ENCODE results near the gene ZBTB16. TPM values are rescaled to one million over a fixed set of nuclear protein-coding genes. Genes with fewer than 3 reads are reported as not detected.

Gene ZBTB16
- total and polyA plus RNA-seq, 4 donors: 8.9 to 140 (median 34.5) TPM

DNA sequence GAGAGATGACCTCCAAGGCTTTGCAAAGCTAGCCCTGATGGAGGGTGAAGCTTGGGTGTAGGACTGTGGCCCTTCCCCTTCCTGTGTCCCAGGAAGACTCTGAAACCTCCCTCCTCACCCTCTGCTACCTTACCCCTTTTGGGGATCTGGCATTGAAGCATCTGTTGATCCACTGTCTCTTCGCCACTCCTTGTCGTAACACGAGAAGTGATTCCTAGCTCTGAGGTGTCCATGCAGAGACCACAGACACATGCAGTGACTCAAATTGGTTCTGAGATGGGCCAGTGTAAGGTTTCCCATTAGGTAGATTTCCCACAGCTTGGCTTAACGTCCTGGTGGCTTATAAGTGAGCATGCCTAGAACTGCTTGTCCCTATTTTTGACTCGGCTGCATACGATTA is 101.4 kb downstream of the ZBTB16 start:
- peaks cover 0 to 7% (median 4%) of the 10 kb centered on the region in 4 donors for H3K36me3 ChIP-seq (ENCODE audit: control insufficient read depth in 4 of 4, insufficient read depth in 3 of 4, low read depth in 1 of 4, low read length in 3 of 4)
- H3K4me1 ChIP-seq (ENCODE audit: control insufficient read depth in 4 of 4, insufficient read depth in 4 of 4, low read length in 3 of 4): peaks cover 46 to 88% (median 71%) of the 10 kb centered on the region in 4 donors
- TF ChIP-seq JUND (IDR thresholded peaks at IDR 0.05) (no peak), HNF4G (IDR thresholded peaks at IDR 0.05) (no peak)
- H3K9ac ChIP-seq (ENCODE audit: low read depth in 1 of 2, low read length in 2 of 2): peak overlapping the region in 1 of 2 donors; percentile 89
- no peaks in the 10 kb centered on the region for H3K27me3 ChIP-seq (ENCODE audit: control insufficient read depth in 4 of 4, insufficient read depth in 4 of 4, low read length in 3 of 4)
- DNase-seq (ENCODE audit: low spot score): no peak
- 91% methylated on average over 6 of the region's 6 CpGs for WGBS
- H3K27ac ChIP-seq (ENCODE audit: low read depth in 1 of 2, low read length in 2 of 2): peak overlapping the region; percentile 85 to 91
- H3K9me3 ChIP-seq (ENCODE audit: control insufficient read depth in 4 of 4, low read length in 3 of 4): no peaks in the 10 kb centered on the region
- no peak overlapping the region for H3K4me3 ChIP-seq (ENCODE audit: low read depth in 1 of 3, low read length in 3 of 3)

- Histone ChIP-seq H3K9ac (ENCODE audit: low read depth in 1 of 2, low read length in 2 of 2) (peak overlapping the region in 1 of 2 donors; percentile 51), H3K4me1 (ENCODE audit: control insufficient read depth in 4 of 4, insufficient read depth in 4 of 4, low read length in 3 of 4) (peaks cover 42 to 90% (median 70%) of the 10 kb centered on the region in 4 donors), H3K27ac (ENCODE audit: low read depth in 1 of 2, low read length in 2 of 2) (peak overlapping the region; percentile 85 to 91), H3K27me3 (ENCODE audit: control insufficient read depth in 4 of 4, insufficient read depth in 4 of 4, low read length in 3 of 4) (no peaks in the 10 kb centered on the region), H3K36me3 (ENCODE audit: control insufficient read depth in 4 of 4, insufficient read depth in 3 of 4, low read depth in 1 of 4, low read length in 3 of 4) (peaks cover 0 to 6% (median 3%) of the 10 kb centered on the region in 4 donors), H3K9me3 (ENCODE audit: control insufficient read depth in 4 of 4, low read length in 3 of 4) (no peaks in the 10 kb centered on the region), H3K4me3 (ENCODE audit: low read depth in 1 of 3, low read length in 3 of 3) (no peak overlapping the region)
- no peak for DNase-seq (ENCODE audit: low spot score)
- no peak for TF ChIP-seq GABPA (IDR thresholded peaks at IDR 0.05 in 1 of 2, conservative IDR thresholded peaks at IDR 0.05 in 1 of 2)
- TF ChIP-seq RXRA (IDR thresholded peaks at IDR 0.05): no peak
- TF ChIP-seq FOXA1 (IDR thresholded peaks at IDR 0.05): no peak
- TF ChIP-seq REST (IDR thresholded peaks at IDR 0.05): no peak
- no peak for TF ChIP-seq RAD21 (IDR thresholded peaks at IDR 0.05)
- TF ChIP-seq JUND (IDR thresholded peaks at IDR 0.05): no peak
- TF ChIP-seq, protein P1, sequence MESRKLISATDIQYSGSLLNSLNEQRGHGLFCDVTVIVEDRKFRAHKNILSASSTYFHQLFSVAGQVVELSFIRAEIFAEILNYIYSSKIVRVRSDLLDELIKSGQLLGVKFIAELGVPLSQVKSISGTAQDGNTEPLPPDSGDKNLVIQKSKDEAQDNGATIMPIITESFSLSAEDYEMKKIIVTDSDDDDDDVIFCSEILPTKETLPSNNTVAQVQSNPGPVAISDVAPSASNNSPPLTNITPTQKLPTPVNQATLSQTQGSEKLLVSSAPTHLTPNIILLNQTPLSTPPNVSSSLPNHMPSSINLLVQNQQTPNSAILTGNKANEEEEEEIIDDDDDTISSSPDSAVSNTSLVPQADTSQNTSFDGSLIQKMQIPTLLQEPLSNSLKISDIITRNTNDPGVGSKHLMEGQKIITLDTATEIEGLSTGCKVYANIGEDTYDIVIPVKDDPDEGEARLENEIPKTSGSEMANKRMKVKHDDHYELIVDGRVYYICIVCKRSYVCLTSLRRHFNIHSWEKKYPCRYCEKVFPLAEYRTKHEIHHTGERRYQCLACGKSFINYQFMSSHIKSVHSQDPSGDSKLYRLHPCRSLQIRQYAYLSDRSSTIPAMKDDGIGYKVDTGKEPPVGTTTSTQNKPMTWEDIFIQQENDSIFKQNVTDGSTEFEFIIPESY (IDR thresholded peaks at IDR 0.05): no peak
- no peak for TF ChIP-seq TAF1 (conservative IDR thresholded peaks at IDR 0.05)
- 88% methylated on average over 9 of the region's 9 CpGs for WGBS
These were observed 102.2 kb downstream of the ZBTB16 start for GRCh38 chr11:114161486-114162250.

GRCh38 chr11:114162719-114163123 is 103.2 kb downstream of the ZBTB16 start:
- WGBS: 5% methylated on average over 12 of the region's 12 CpGs
- no peak for DNase-seq (ENCODE audit: low spot score)
- Histone ChIP-seq H3K36me3 (ENCODE audit: control insufficient read depth in 4 of 4, insufficient read depth in 3 of 4, low read depth in 1 of 4, low read length in 3 of 4) (no peaks in the 10 kb centered on the region), H3K4me3 (ENCODE audit: low read depth in 1 of 3, low read length in 3 of 3) (no peak overlapping the region), H3K27me3 (ENCODE audit: control insufficient read depth in 4 of 4, insufficient read depth in 4 of 4, low read length in 3 of 4) (no peaks in the 10 kb centered on the region), H3K27ac (ENCODE audit: low read depth in 1 of 2, low read length in 2 of 2) (peak overlapping the region; percentile 85 to 91), H3K4me1 (ENCODE audit: control insufficient read depth in 4 of 4, insufficient read depth in 4 of 4, low read length in 3 of 4) (peaks cover 36 to 92% (median 72%) of the 10 kb centered on the region in 4 donors), H3K9me3 (ENCODE audit: control insufficient read depth in 4 of 4, low read length in 3 of 4) (no peaks in the 10 kb centered on the region), H3K9ac (ENCODE audit: low read depth in 1 of 2, low read length in 2 of 2) (peak overlapping the region in 1 of 2 donors; percentile 51)
- TF ChIP-seq REST (IDR thresholded peaks at IDR 0.05): peak; percentile 69
- peak; percentile 60 for TF ChIP-seq HNF4G (IDR thresholded peaks at IDR 0.05)
- peak; percentile 25 to 65 for TF ChIP-seq EGR1 (IDR thresholded peaks at IDR 0.05; ENCODE audit: low read depth in 2 of 2)
- TF ChIP-seq, protein P2, sequence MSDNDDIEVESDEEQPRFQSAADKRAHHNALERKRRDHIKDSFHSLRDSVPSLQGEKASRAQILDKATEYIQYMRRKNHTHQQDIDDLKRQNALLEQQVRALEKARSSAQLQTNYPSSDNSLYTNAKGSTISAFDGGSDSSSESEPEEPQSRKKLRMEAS (IDR thresholded peaks at IDR 0.05): no peak
- TF ChIP-seq GABPA (IDR thresholded peaks at IDR 0.05 in 1 of 2, conservative IDR thresholded peaks at IDR 0.05 in 1 of 2): peak in 1 of 2 donors; percentile 25
- TF ChIP-seq RAD21 (IDR thresholded peaks at IDR 0.05): peak; percentile 59 to 71
- TF ChIP-seq, protein P3, sequence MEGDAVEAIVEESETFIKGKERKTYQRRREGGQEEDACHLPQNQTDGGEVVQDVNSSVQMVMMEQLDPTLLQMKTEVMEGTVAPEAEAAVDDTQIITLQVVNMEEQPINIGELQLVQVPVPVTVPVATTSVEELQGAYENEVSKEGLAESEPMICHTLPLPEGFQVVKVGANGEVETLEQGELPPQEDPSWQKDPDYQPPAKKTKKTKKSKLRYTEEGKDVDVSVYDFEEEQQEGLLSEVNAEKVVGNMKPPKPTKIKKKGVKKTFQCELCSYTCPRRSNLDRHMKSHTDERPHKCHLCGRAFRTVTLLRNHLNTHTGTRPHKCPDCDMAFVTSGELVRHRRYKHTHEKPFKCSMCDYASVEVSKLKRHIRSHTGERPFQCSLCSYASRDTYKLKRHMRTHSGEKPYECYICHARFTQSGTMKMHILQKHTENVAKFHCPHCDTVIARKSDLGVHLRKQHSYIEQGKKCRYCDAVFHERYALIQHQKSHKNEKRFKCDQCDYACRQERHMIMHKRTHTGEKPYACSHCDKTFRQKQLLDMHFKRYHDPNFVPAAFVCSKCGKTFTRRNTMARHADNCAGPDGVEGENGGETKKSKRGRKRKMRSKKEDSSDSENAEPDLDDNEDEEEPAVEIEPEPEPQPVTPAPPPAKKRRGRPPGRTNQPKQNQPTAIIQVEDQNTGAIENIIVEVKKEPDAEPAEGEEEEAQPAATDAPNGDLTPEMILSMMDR (IDR thresholded peaks at IDR 0.05; ENCODE audit: low read depth, low read length, missing input control): no peak
- peak; percentile 81 for TF ChIP-seq FOXA1 (IDR thresholded peaks at IDR 0.05)
- peak; percentile 99 for TF ChIP-seq SP1 (IDR thresholded peaks at IDR 0.05)
- peak; percentile 94 for TF ChIP-seq NR2F2 (IDR thresholded peaks at IDR 0.05)
- peak; percentile 38 for TF ChIP-seq TAF1 (conservative IDR thresholded peaks at IDR 0.05)

All from liver (tissue), 9 donors.